ENCODE data around the gene LRP1B. TPM values are rescaled to one million over a fixed set of nuclear protein-coding genes. Genes with fewer than 3 reads are reported as not detected.

The LRP1B gene
- polyA plus RNA-seq, 1 donor from 2014 or later: 12.7 TPM

GRCh38 chr2:140246957-140247356 is 1883.9 kb downstream of the LRP1B start:
- no peaks in the 10 kb centered on the region for H3K36me3 ChIP-seq (ENCODE audit: insufficient read depth, low read length)
- H3K27ac ChIP-seq (ENCODE audit: low read length): no peak overlapping the region
- H3K4me2 ChIP-seq (ENCODE audit: low read length): no peak overlapping the region
- H3F3A ChIP-seq (ENCODE audit: insufficient read depth, low read length, poor library complexity, severe bottlenecking): no peaks in the 10 kb centered on the region
- H2AFZ ChIP-seq (ENCODE audit: low read depth, low read length): no peak overlapping the region
- H3K27me3 ChIP-seq (ENCODE audit: insufficient read depth, low read depth, low read length): no peaks in the 10 kb centered on the region
- H3K9me3 ChIP-seq (ENCODE audit: low read length): no peaks in the 10 kb centered on the region
- no peak overlapping the region for H3K9ac ChIP-seq (ENCODE audit: low read length)
- H3K9me2 ChIP-seq (ENCODE audit: insufficient read depth, low read length): no peaks in the 10 kb centered on the region
- TF ChIP-seq RAD21 (conservative IDR thresholded peaks at IDR 0.05) (no peak), MXI1 (conservative IDR thresholded peaks at IDR 0.05; ENCODE audit: poor library complexity, severe bottlenecking) (no peak), EZH2 (IDR thresholded peaks at IDR 0.05; ENCODE audit: borderline replicate concordance, insufficient read depth, low read length, poor library complexity, severe bottlenecking) (no peak), SMC3 (conservative IDR thresholded peaks at IDR 0.05; ENCODE audit: poor library complexity) (no peak), TAF1 (IDR thresholded peaks at IDR 0.05; ENCODE audit: low read depth) (no peak), EP300 (conservative IDR thresholded peaks at IDR 0.05; ENCODE audit: poor library complexity, severe bottlenecking) (no peak), POLR2AphosphoS5 (IDR thresholded peaks at IDR 0.05) (no peak)
- TF ChIP-seq, protein P1, sequence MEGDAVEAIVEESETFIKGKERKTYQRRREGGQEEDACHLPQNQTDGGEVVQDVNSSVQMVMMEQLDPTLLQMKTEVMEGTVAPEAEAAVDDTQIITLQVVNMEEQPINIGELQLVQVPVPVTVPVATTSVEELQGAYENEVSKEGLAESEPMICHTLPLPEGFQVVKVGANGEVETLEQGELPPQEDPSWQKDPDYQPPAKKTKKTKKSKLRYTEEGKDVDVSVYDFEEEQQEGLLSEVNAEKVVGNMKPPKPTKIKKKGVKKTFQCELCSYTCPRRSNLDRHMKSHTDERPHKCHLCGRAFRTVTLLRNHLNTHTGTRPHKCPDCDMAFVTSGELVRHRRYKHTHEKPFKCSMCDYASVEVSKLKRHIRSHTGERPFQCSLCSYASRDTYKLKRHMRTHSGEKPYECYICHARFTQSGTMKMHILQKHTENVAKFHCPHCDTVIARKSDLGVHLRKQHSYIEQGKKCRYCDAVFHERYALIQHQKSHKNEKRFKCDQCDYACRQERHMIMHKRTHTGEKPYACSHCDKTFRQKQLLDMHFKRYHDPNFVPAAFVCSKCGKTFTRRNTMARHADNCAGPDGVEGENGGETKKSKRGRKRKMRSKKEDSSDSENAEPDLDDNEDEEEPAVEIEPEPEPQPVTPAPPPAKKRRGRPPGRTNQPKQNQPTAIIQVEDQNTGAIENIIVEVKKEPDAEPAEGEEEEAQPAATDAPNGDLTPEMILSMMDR (IDR thresholded peaks at IDR 0.05; ENCODE audit: poor library complexity, severe bottlenecking): no peak
- TF ChIP-seq, protein P2, sequence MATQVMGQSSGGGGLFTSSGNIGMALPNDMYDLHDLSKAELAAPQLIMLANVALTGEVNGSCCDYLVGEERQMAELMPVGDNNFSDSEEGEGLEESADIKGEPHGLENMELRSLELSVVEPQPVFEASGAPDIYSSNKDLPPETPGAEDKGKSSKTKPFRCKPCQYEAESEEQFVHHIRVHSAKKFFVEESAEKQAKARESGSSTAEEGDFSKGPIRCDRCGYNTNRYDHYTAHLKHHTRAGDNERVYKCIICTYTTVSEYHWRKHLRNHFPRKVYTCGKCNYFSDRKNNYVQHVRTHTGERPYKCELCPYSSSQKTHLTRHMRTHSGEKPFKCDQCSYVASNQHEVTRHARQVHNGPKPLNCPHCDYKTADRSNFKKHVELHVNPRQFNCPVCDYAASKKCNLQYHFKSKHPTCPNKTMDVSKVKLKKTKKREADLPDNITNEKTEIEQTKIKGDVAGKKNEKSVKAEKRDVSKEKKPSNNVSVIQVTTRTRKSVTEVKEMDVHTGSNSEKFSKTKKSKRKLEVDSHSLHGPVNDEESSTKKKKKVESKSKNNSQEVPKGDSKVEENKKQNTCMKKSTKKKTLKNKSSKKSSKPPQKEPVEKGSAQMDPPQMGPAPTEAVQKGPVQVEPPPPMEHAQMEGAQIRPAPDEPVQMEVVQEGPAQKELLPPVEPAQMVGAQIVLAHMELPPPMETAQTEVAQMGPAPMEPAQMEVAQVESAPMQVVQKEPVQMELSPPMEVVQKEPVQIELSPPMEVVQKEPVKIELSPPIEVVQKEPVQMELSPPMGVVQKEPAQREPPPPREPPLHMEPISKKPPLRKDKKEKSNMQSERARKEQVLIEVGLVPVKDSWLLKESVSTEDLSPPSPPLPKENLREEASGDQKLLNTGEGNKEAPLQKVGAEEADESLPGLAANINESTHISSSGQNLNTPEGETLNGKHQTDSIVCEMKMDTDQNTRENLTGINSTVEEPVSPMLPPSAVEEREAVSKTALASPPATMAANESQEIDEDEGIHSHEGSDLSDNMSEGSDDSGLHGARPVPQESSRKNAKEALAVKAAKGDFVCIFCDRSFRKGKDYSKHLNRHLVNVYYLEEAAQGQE (IDR thresholded peaks at IDR 0.05; ENCODE audit: borderline replicate concordance): no peak
- no peaks in the 10 kb centered on the region for H3K79me2 ChIP-seq (replicated peaks; ENCODE audit: insufficient read depth, low read length)
- no peaks in the 10 kb centered on the region for H4K20me1 ChIP-seq (ENCODE audit: insufficient read depth)
- no peak overlapping the region for H3K4me3 ChIP-seq (ENCODE audit: low read length)

DNA sequence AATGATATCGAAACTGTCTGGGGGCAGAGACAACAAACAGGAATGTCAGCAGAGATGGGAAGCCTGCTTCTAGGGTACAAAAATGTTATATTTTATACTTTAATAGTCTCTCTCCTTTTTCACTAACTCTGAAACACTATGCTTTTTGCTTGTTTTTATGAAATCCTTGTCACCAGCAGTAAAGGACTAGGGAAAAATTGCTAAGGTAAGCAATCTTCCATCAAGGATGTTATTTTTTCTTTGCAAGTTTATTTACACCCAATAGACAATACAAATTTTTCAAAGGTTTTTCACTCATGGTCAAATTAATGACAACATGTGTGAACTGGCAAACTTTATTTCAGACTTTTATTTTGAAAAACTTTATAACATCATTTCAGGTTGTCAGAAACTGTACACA is 1884.8 kb downstream of the LRP1B start:
- H3K27me3 ChIP-seq (ENCODE audit: insufficient read depth, low read depth, low read length): no peaks in the 10 kb centered on the region
- H3F3A ChIP-seq (ENCODE audit: insufficient read depth, low read length, poor library complexity, severe bottlenecking): no peaks in the 10 kb centered on the region
- H3K4me3 ChIP-seq (ENCODE audit: low read length): no peak overlapping the region
- no peaks in the 10 kb centered on the region for H3K9me2 ChIP-seq (ENCODE audit: insufficient read depth, low read length)
- H3K9ac ChIP-seq (ENCODE audit: low read length): no peak overlapping the region
- no peaks in the 10 kb centered on the region for H4K20me1 ChIP-seq (ENCODE audit: insufficient read depth)
- no peaks in the 10 kb centered on the region for H3K79me2 ChIP-seq (replicated peaks; ENCODE audit: insufficient read depth, low read length)
- no peaks in the 10 kb centered on the region for H3K9me3 ChIP-seq (ENCODE audit: low read length)
- H2AFZ ChIP-seq (ENCODE audit: low read depth, low read length): no peak overlapping the region
- H3K36me3 ChIP-seq (ENCODE audit: insufficient read depth, low read length): no peaks in the 10 kb centered on the region
- H3K27ac ChIP-seq (ENCODE audit: low read length): no peak overlapping the region
- H3K4me2 ChIP-seq (ENCODE audit: low read length): no peak overlapping the region
- no peak for TF ChIP-seq SMC3 (conservative IDR thresholded peaks at IDR 0.05; ENCODE audit: poor library complexity)

- no peaks in the 10 kb centered on the region for H3F3A ChIP-seq (ENCODE audit: insufficient read depth, low read length, poor library complexity, severe bottlenecking)
- no peak overlapping the region for H2AFZ ChIP-seq (ENCODE audit: low read depth, low read length)
- no peaks in the 10 kb centered on the region for H4K20me1 ChIP-seq (ENCODE audit: insufficient read depth)
- H3K79me2 ChIP-seq (replicated peaks; ENCODE audit: insufficient read depth, low read length): no peaks in the 10 kb centered on the region
- no peaks in the 10 kb centered on the region for H3K9me2 ChIP-seq (ENCODE audit: insufficient read depth, low read length)
- no peaks in the 10 kb centered on the region for H3K27me3 ChIP-seq (ENCODE audit: insufficient read depth, low read depth, low read length)
- TF ChIP-seq, protein P1 (IDR thresholded peaks at IDR 0.05; ENCODE audit: poor library complexity, severe bottlenecking): no peak
- TF ChIP-seq SMC3 (conservative IDR thresholded peaks at IDR 0.05; ENCODE audit: poor library complexity) (no peak), MXI1 (conservative IDR thresholded peaks at IDR 0.05; ENCODE audit: poor library complexity, severe bottlenecking) (no peak), EP300 (conservative IDR thresholded peaks at IDR 0.05; ENCODE audit: poor library complexity, severe bottlenecking) (no peak), RAD21 (conservative IDR thresholded peaks at IDR 0.05) (no peak), POLR2AphosphoS5 (IDR thresholded peaks at IDR 0.05) (no peak), EZH2 (IDR thresholded peaks at IDR 0.05; ENCODE audit: borderline replicate concordance, insufficient read depth, low read length, poor library complexity, severe bottlenecking) (no peak), TAF1 (IDR thresholded peaks at IDR 0.05; ENCODE audit: low read depth) (no peak)
- TF ChIP-seq, protein P2 (IDR thresholded peaks at IDR 0.05; ENCODE audit: borderline replicate concordance): no peak
- H3K4me2 ChIP-seq (ENCODE audit: low read length): no peak overlapping the region
- H3K9ac ChIP-seq (ENCODE audit: low read length): no peak overlapping the region
- no peaks in the 10 kb centered on the region for H3K9me3 ChIP-seq (ENCODE audit: low read length)
- no peak overlapping the region for H3K4me3 ChIP-seq (ENCODE audit: low read length)
- no peaks in the 10 kb centered on the region for H3K36me3 ChIP-seq (ENCODE audit: insufficient read depth, low read length)
- no peak overlapping the region for H3K27ac ChIP-seq (ENCODE audit: low read length)
These were observed 1887.9 kb downstream of the LRP1B start for GRCh38 chr2:140242889-140243288.

Data from neural cell (in vitro differentiated cells).